Heart left ventricle (tissue), 16 donors: ENCODE results near the gene SLC22A23. TPM values are rescaled to one million over a fixed set of nuclear protein-coding genes. Genes with fewer than 3 reads are reported as not detected.

ENCODE experiments used
- ATAC-seq, 4 donors: fragments of 200-7000 bp; cut with Tn5 transposase; one replicate each; pipeline ENCODE4 v1.9.1; 2020 to 2022; ENCODE audit warnings: moderate library complexity in 4 of 4, mild to moderate bottlenecking in 3 of 4, moderate number of reproducible peaks in 1 of 4
- DNase-seq, 5 donors: peaks; one replicate each; pipeline ENCODE4 v3.0.0-alpha.2; 2020
- H3K27ac ChIP-seq, 12 donors: fragments of 200-600 bp; sonication (generic) in 4 of 12; one replicate each; pipeline versions ENCODE4 v1.5.0 to v1.8.0; 2016 to 2022; ENCODE audit warnings: mild to moderate bottlenecking in 2 of 12
- H3K27me3 ChIP-seq, 9 donors: fragments of 200-600 bp; sonication (generic) in 2 of 9; one replicate each; pipeline versions ENCODE4 v1.5.1 to v1.8.0; 2016 to 2022; ENCODE audit warnings: mild to moderate bottlenecking in 3 of 9
- H3K36me3 ChIP-seq, 9 donors: fragments of 200-600 bp; sonication (generic) in 2 of 9; one replicate each; pipeline versions ENCODE4 v1.5.0 to v1.8.0; 2018 to 2022; ENCODE audit warnings: mild to moderate bottlenecking in 2 of 9
- H3K4me1 ChIP-seq, 12 donors: fragments of 200-600 bp; sonication (generic) in 4 of 12; one replicate each; pipeline versions ENCODE4 v1.5.0 to v1.8.0; 2016 to 2022; ENCODE audit warnings: mild to moderate bottlenecking in 3 of 12
- H3K4me3 ChIP-seq, 12 donors: fragments of 200-600 bp; sonication (generic) in 4 of 12; one replicate each; pipeline versions ENCODE4 v1.5.0 to v1.8.0; 2017 to 2022; ENCODE audit warnings: mild to moderate bottlenecking in 9 of 12, moderate library complexity in 4 of 12
- H3K9me3 ChIP-seq, 12 donors: fragments of 200-600 bp; sonication (generic) in 4 of 12; one replicate each; pipeline versions ENCODE4 v1.5.0 to v1.8.0; 2016 to 2022; ENCODE audit warnings: mild to moderate bottlenecking in 1 of 12
- CTCF ChIP-seq, 12 donors: fragments of 200-600 bp; sonication (generic) in 4 of 12; IDR thresholded peaks; one replicate each; pipeline versions ENCODE4 v1.5.0 to v1.8.0; 2018 to 2022; ENCODE audit warnings: antibody characterized with exemption in 12 of 12, mild to moderate bottlenecking in 5 of 12
- POLR2A ChIP-seq, 2 donors: fragments of 450-650 bp; IDR thresholded peaks; one replicate each; pipeline ENCODE4 v1.6.1; 2017; ENCODE audit warnings: antibody characterized with exemption in 2 of 2, mild to moderate bottlenecking in 2 of 2, moderate library complexity in 2 of 2
- WGBS, 4 donors: extraction: QIAGEN DNeasy Blood & Tissue Kit in 2 of 4; methylation state at CpG; one replicate each; pipeline versions ENCODE4 v1.1.5 to v1.1.7; 2013 to 2018; 5-methylcytosine and 5-hydroxymethylcytosine counted together
- intact Hi-C, 10 donors: fragments of 100-400 bp; cut with DNase I; formaldehyde crosslinking; loops; one replicate each; pipeline versions ENCODE4 v1.11.1 to v1.14.2; 2022
- polyA plus RNA-seq, 2 donors: library from polyadenylated mRNA; stranded (reverse); fragments of 200-250 nt; gene quantifications; one replicate each; pipeline ENCODE4 v1.2.3, GENCODE V29; 2013
- total RNA-seq, 9 donors: library from RNA; depleted of rRNA in 2 of 9; stranded (reverse); fragments of >200 nt in 2 of 9; fragmentation: NEBNext Ultra II Directional in 3 of 9; extraction: Animal tissue kit (Norgen Biotek cat#: 25700) in 3 of 9; gene quantifications; one replicate each; pipeline versions ENCODE4 v1.1.0 to v1.2.4, GENCODE V29; 2016 to 2023
- donor health status: ischemic (EF 13 %, LVEDD 7.1; RV severe dilation, severe dysfunction).
- donor health status: healthy with polysubstance abuse.
- donor health status: DM: no; HTN: yes; CAD: no.
- donor health status: DM: no; HTN: no; CAD: no.
- donor health status: ischemic (EF 25% LVEDD 6.9; RV normal size, moderate dysfunction).
- donor health status: ischemic (EF 25% LVEDD 5.7; RV mildly dilated, moderate dysfunction).
- donor health status: healthy.
- donor health status: DM: yes; HTN: yes; CAD: no.
- donor health status: ischemic (EF 35%, LVEDD 5.7; RV mildly dilated, moderate dysfunction).
- donor health status: nonischemic (EF 11% LVEDD 7.7; RV severe dilation, severe dysfunction).
- donor health status: DM: yes; HTN: yes; CAD: no.
- donor health status: PGD.
- donor health status: ischemic (EF 29% LVEDD 5.4; RV normal size, mild dysfunction).
- donor health status: nonischemic (EF 23%, LVEDD 6.1; RV moderate dilation, normal function).

Gene SLC22A23
- total and polyA plus RNA-seq, 11 donors: 2.9 to 12.4 (median 5.2) TPM

DNA sequence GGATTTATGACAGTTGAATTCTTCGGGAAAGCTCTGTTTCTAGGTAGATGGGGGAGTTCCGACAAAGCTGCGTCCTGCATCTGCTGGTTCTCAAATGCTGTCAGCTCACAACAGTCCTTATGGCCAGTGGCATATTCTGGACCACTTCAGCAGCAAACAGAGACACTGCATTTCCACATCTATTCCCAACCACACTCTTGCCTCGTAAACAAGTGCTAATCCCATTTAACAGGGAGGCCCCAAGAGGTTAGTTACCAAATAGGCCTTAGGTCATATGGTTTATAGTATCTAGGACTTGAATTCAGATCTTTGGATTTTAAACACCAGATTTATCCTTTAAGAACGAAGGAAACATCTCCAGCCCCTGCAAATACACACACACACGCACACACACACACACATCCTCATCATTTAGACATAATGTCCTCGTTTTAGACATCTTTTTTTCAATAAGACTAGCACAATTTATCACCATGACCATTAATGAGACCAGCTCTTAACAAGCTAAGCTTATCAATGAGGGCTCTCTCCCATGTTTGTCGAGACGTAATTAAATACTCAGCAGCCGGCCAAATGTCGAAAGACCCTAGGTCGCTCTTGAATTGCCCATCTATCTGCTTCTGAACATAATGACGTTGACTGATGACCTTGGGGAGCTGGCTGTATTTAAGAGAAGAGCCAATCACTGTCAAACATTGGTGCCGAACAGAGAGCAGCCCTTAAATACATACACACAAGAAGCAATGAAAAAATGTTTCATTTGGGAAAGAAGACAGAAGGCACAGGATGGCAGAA lies 113.6 kb downstream of the SLC22A23 start:
- WGBS, 4 donors: 84 to 93% (median 89%) methylated on average over 14 of the region's 14 CpGs
- H3K36me3 ChIP-seq: no peaks in the 10 kb centered on the region

GRCh38 chr6:3341467-3341866 lies 115.4 kb downstream of the SLC22A23 start:
- TF ChIP-seq CTCF (IDR thresholded peaks at IDR 0.05): no peak
- Histone ChIP-seq H3K27me3 (no peaks in the 10 kb centered on the region), H3K36me3 (no peaks in the 10 kb centered on the region), H3K27ac (peak overlapping the region in 1 of 12 donors; percentile 27), H3K9me3 (no peaks in the 10 kb centered on the region), H3K4me1 (peaks cover 0 to 30% (median 5%) of the 10 kb centered on the region in 12 donors), H3K4me3 (no peak overlapping the region)
- intact Hi-C loops: no loop called here
- no peak for ATAC-seq
- 68 to 72% (median 72%) methylated on average over 6 of the region's 6 CpGs for WGBS, 4 donors
- no peak for DNase-seq

More for the DNA sequence above, 113.6 kb downstream of the SLC22A23 start:
- TF ChIP-seq CTCF (IDR thresholded peaks at IDR 0.05) (no peak), POLR2A (IDR thresholded peaks at IDR 0.05) (no peak)
- Histone ChIP-seq H3K4me1 (peaks cover 0 to 21% (median 5%) of the 10 kb centered on the region in 12 donors), H3K27ac (no peak overlapping the region), H3K9me3 (no peaks in the 10 kb centered on the region), H3K27me3 (no peaks in the 10 kb centered on the region), H3K4me3 (no peak overlapping the region)
- no peak for ATAC-seq
- intact Hi-C loops: no loop called here
- no peak for DNase-seq

DNA sequence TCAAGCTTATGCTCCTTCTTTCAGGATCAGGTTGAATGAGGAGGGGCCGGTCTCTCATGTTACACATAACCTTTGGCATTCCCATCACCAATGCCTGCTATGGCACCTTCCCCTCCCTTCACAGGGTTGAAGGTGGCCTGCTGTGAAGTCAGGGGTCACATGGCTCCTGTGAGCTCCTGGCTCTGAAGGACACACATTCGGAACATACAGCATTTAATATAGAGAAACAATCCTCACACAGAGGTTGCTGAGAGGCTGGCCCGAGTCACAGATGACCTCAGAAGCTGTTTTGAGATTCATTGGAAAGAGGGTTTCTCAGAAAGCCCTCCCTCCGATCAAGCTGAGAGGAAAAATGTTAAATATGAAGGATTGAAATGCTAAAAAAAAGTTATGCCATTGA lies 116.0 kb downstream of the SLC22A23 start:
- peak overlapping the region in 2 of 12 donors; percentile 4 to 27 for H3K27ac ChIP-seq
- TF ChIP-seq POLR2A (IDR thresholded peaks at IDR 0.05) (no peak), CTCF (IDR thresholded peaks at IDR 0.05) (no peak)

GRCh38 chr6:3340358-3340802 lies 116.5 kb downstream of the SLC22A23 start:
- Histone ChIP-seq H3K27ac (peak overlapping the region in 1 of 12 donors; percentile 4), H3K4me3 (no peak overlapping the region), H3K9me3 (no peaks in the 10 kb centered on the region), H3K36me3 (no peaks in the 10 kb centered on the region), H3K27me3 (no peaks in the 10 kb centered on the region), H3K4me1 (peaks cover 0 to 28% (median 3%) of the 10 kb centered on the region in 12 donors)
- ATAC-seq: no peak
- no peak for DNase-seq
- 83 to 96% (median 88%) methylated on average over 12 of the region's 12 CpGs for WGBS, 4 donors
- intact Hi-C loops: no loop called here
- no peak for TF ChIP-seq CTCF (IDR thresholded peaks at IDR 0.05)
- TF ChIP-seq POLR2A (IDR thresholded peaks at IDR 0.05): no peak

More for the DNA sequence above, 116.0 kb downstream of the SLC22A23 start:
- no peaks in the 10 kb centered on the region for H3K27me3 ChIP-seq
- H3K4me3 ChIP-seq: no peak overlapping the region
- WGBS, 4 donors: 58 to 84% (median 77%) methylated on average over 4 of the region's 4 CpGs
- intact Hi-C loops: no loop called here
- no peak for DNase-seq
- no peak for ATAC-seq
- H3K4me1 ChIP-seq: peaks cover 0 to 30% (median 4%) of the 10 kb centered on the region in 12 donors
- no peaks in the 10 kb centered on the region for H3K36me3 ChIP-seq
- no peaks in the 10 kb centered on the region for H3K9me3 ChIP-seq
